ENCODE measurements around the gene NTN5. TPM values are rescaled to one million over a fixed set of nuclear protein-coding genes. Genes with fewer than 3 reads are reported as not detected.

The NTN5 gene
- total RNA-seq, 1 experiment from 2014 or later = 1.3 TPM

- DNase-seq (ENCODE audit: low spot score) = no peak
- in situ Hi-C loops (cut with HindIII; ENCODE audit: low sequenced_read_pairs) = no loop called here
Observed at GRCh38 chr19:48650974-48651682, 21.7 kb downstream of the NTN5 start.

GRCh38 chr19:48648134-48648533 lies 24.7 kb downstream of the NTN5 start:
- DNase-seq (ENCODE audit: low spot score) = peak; percentile 87
- in situ Hi-C loops (cut with HindIII; ENCODE audit: low sequenced_read_pairs) = no loop called here

- DNase-seq (ENCODE audit: low spot score) = no peak
- in situ Hi-C loops (cut with HindIII; ENCODE audit: low sequenced_read_pairs) = no loop called here
Observed at GRCh38 chr19:48646722-48647216, 26.0 kb downstream of the NTN5 start.

- in situ Hi-C loops (cut with HindIII; ENCODE audit: low sequenced_read_pairs) = no loop called here
- DNase-seq (ENCODE audit: low spot score) = peak; percentile 96
Observed at GRCh38 chr19:48646001-48646721, 26.7 kb downstream of the NTN5 start, which contains the start of gene CA11. Gene CA11 (minus strand): TSS chr19:48646187. CDS start chr19:48645632, 555 bp downstream.

GRCh38 chr19:48645620-48646000 lies 27.2 kb downstream of the NTN5 start:
- in situ Hi-C loops (cut with HindIII; ENCODE audit: low sequenced_read_pairs) = no loop called here
- DNase-seq (ENCODE audit: low spot score) = no peak

- in situ Hi-C loops (cut with HindIII; ENCODE audit: low sequenced_read_pairs) = no loop called here
- DNase-seq (ENCODE audit: low spot score) = peak; percentile 94
Observed at GRCh38 chr19:48644839-48645619, 27.8 kb downstream of the NTN5 start.

- no peak for DNase-seq (ENCODE audit: low spot score)
- in situ Hi-C loops (cut with HindIII; ENCODE audit: low sequenced_read_pairs) = no loop called here
Observed at GRCh38 chr19:48644355-48644754, 28.5 kb downstream of the NTN5 start.

GRCh38 chr19:48642862-48643261 lies 30.0 kb downstream of the NTN5 start:
- DNase-seq (ENCODE audit: low spot score) = no peak
- in situ Hi-C loops (cut with HindIII; ENCODE audit: low sequenced_read_pairs) = no loop called here

- in situ Hi-C loops (cut with HindIII; ENCODE audit: low sequenced_read_pairs) = no loop called here
- DNase-seq (ENCODE audit: low spot score) = no peak
Observed at GRCh38 chr19:48641850-48642249, 31.0 kb downstream of the NTN5 start.

- no peak for DNase-seq (ENCODE audit: low spot score)
- in situ Hi-C loops (cut with HindIII; ENCODE audit: low sequenced_read_pairs) = no loop called here
Observed at GRCh38 chr19:48639483-48640375, 33.1 kb downstream of the NTN5 start.

- DNase-seq (ENCODE audit: low spot score) = no peak
- in situ Hi-C loops (cut with HindIII; ENCODE audit: low sequenced_read_pairs) = no loop called here
Observed at GRCh38 chr19:48638831-48639381, 33.9 kb downstream of the NTN5 start.

GRCh38 chr19:48637948-48638830 lies 34.6 kb downstream of the NTN5 start:
- in situ Hi-C loops (cut with HindIII; ENCODE audit: low sequenced_read_pairs) = no loop called here
- peak; percentile 97 for DNase-seq (ENCODE audit: low spot score)

- DNase-seq (ENCODE audit: low spot score) = peak; percentile 100
- in situ Hi-C loops (cut with HindIII; ENCODE audit: low sequenced_read_pairs) = no loop called here
Observed at GRCh38 chr19:48637449-48637947, 35.3 kb downstream of the NTN5 start.

GRCh38 chr19:48636859-48637448 lies 35.9 kb downstream of the NTN5 start, which contains the start of gene DBP:
Gene DBP (minus strand): TSS chr19:48637379. CDS start chr19:48636994, 385 bp downstream.
- DNase-seq (ENCODE audit: low spot score) = no peak
- in situ Hi-C loops (cut with HindIII; ENCODE audit: low sequenced_read_pairs) = no loop called here

GRCh38 chr19:48635966-48636858 lies 36.6 kb downstream of the NTN5 start:
- in situ Hi-C loops (cut with HindIII; ENCODE audit: low sequenced_read_pairs) = no loop called here
- DNase-seq (ENCODE audit: low spot score) = peak; percentile 51

All from G401 (cell line).